ENCODE results near the gene BTF3.

GRCh38 chr5:73534971-73535370 is 36.7 kb downstream of the BTF3 start:
- TF ChIP-seq CTCF (IDR thresholded peaks at IDR 0.05; ENCODE audit: insufficient read depth, low read length, poor library complexity, severe bottlenecking) (no peak), EZH2phosphoT487 (conservative IDR thresholded peaks at IDR 0.05; ENCODE audit: low read length) (no peak)

All from SU-DHL-6 (cell line).